Medulla oblongata (tissue), 1 donor: ENCODE measurements around the gene SC5D.

ENCODE experiments used
- DNase-seq: peaks from one replicate; pipeline ENCODE4 v3.0.0-alpha.2; 2015; ENCODE audit errors: extremely low spot score

Gene SC5D, protein sequence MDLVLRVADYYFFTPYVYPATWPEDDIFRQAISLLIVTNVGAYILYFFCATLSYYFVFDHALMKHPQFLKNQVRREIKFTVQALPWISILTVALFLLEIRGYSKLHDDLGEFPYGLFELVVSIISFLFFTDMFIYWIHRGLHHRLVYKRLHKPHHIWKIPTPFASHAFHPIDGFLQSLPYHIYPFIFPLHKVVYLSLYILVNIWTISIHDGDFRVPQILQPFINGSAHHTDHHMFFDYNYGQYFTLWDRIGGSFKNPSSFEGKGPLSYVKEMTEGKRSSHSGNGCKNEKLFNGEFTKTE

DNA sequence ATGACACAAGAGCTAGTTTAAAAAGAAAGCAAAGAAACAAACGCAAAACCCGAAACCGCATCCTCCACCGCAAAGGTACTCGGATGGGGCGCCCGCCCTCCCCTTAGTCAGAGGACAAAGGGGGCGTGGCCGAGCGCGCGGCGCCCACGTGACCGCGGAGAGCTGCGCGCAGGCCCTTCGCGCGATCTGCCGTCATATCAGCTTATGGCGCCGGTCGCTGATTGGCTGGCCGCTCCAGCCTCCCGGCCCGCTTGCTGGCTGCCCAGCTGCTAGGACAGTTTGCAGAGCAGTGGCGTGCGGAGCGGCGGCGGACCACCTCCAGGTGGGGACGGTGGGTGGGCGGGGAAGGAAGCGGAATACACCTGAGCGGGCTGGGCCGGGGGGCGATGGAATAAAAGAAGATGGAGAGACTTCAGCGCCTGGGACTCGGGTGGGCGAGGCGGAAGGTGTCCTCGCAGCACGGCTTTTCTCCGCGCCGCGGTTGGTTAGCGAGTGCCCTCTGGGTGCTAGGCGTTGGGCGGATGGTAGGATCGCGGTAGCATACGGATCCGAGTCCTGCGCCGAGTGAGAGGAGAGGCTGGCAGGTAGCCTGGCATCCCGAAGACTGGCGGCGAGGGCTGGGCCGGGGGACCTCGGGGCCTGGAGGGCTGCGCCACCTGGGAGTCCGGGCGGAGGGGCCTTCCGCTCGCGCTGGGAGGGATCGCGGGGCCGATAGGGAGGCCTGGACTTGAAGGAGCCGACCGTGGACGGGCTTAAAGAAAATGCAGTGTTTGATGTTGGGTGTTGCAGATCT, at the start of gene SC5D:
Gene SC5D (plus strand): TSS at position 277 of the 793 bp plus-strand sequence. CDS start 10,605 bp downstream, outside the sequence.
- DNase-seq: peak; percentile 97

- DNase-seq: no peak
These were observed 47.7 kb upstream of the SC5D start for GRCh38 chr11:121244884-121245283.

DNA sequence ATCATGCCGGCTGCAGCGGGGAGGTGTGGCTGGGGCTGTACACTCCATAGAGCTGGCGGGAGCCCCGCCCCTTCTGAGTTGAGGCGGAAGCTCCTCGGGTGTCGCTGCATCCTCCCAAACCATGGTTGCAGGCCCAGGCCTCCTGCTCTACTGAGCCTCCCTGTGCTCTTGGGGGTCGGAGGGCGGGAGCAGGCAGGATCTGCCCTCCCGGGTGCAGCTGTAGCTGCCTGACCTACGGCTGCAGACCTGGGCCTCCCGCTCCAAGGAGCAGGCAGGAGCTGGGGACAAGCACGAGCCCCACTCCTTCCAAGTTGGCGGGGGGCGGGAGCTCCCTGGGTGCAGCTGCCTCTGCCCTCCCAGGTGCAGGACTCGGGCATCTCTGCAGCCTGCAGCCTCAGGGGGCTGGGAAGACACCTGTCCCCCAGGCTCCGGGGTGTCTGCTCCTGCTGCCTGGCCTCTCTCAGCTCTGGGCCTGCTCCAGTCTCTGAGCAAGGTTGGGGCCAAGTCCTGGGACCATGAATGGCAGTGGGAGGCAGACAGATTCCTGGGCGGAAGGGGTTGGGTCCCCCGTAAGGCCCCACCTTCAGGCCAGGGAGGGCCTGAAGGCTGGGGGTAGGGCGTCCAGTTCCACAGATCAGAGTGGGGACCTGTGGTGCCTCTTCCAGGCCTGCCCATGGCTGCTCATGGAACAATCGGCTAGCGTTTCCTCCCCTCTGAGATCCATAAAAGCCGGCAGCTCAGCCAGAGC, 46.4 kb upstream of the SC5D start:
- no peak for DNase-seq

DNA sequence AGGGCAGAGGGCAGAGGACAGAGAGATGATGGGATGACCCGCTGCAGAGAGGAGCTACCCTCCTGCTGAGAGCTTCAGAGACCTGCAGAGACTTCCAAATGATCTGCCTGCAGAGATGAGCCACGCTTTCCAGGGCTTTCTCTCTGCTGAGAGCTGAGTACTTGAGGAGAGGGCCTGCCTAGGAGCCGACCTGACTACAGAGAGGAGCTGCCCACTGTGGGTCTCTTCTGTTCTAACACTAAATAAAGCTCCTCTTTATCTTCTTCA, 45.9 kb upstream of the SC5D start:
- DNase-seq: no peak

- no peak for DNase-seq
These were observed 44.1 kb upstream of the SC5D start for GRCh38 chr11:121248496-121248895.

DNA sequence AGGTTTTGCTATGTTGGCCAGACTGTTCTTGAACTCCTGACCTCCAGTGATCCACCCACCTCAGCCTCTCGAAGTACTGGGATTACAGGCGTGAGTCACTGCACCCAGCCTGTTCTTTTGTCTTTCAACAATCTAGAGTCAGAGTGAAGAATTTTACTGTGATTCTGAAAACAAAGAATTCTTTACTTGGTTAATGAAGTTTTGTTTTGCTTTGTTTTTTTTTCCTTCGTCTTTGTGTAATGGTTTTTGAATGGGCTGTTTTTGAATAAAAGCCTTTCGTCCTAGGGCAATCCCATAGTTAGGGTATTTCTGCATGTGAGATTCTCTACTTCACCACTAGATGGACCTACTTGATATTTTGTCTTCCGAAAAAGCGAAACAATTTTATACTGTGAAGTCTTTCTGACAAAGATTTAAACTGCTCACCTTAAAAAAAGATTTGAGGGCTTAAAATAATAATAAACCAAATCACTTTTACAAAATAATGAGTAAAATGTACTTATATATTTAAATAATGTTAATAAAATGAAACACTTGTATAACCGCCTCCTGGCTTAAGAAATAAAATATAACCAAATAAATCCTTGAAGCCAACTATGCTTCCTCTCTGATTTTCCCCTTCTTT, 43.4 kb upstream of the SC5D start:
- DNase-seq: peak; percentile 65

GRCh38 chr11:121250843-121251242, 41.7 kb upstream of the SC5D start:
- no peak for DNase-seq

DNA sequence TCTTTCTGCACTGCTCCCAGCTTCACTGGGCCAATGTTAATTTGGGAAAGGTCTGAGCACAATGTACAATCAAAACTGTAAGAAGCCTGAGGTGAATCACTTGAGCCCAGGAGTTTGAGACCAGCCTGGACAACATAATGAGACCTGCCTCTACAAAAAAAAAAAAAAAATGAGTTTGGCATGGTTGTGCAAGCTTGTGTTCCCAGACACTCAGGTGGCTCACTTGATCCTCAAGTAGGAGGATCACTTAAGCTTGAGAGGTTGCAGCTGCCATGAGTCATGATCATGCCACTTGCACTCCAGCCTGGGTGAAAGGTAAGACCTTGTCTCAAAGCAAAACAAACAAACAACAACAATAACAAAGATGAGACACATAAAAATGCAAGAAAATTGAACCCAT, 38.6 kb upstream of the SC5D start:
- DNase-seq: no peak

DNA sequence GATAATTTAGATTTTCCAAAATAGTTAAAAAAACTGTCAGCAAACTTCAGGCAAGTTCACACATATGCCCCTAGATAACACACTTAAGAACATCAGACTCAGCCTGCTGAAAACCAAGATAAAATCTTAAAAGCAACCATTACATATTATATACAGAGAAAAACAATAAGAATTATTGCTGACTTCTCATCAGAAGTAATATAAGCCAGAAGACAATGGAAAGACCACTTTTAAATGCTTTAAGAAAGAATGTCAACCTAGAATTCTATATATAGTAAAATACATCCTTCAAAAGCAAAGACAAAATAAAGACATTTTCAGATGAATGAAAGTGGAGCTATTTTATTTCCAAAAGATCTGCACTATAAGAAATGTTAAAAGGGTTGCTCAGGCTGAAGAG, 37.8 kb upstream of the SC5D start:
- no peak for DNase-seq

GRCh38 chr11:121255473-121256125, 37.0 kb upstream of the SC5D start:
- no peak for DNase-seq

- no peak for DNase-seq
These were observed 35.3 kb upstream of the SC5D start for GRCh38 chr11:121257289-121257688.

DNA sequence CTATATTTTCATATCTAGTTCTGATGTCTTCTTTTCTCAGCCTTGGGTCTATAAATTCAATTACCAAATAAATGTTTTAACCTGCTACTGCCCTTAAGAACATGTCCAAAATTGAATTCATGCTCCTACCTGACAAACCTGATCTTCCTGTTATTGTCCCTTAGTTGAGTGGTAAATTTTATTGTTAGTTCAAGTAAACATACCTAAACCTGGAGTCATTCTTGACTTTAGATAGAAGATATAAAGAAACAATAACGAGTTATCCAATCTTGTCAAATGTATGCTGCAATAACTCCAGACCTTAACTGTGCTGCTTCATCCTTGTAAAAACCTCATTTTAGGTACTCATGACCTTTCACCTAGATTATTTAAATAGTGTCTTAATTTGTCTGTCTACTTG, 34.6 kb upstream of the SC5D start:
- DNase-seq: no peak

GRCh38 chr11:121265586-121265985, 27.0 kb upstream of the SC5D start:
- no peak for DNase-seq

DNA sequence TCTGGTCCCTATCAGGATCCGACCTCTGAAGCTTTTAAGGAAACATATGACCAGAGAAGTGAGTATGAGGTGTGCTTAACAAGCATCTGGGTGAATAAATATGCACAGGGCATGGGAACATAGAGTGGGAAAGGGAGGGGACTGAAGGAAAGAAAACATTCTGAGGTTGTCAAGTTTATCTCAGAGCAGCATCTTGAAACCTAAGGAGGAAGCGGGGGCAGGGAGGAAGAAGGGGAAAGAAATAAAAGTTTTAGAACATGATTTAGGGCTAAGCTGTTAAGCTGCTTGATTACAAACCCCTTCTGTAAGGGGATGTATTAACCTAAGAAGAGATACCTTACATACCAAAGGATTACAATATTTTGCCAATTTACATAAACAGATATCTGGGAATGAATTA, 24.0 kb upstream of the SC5D start:
- DNase-seq: no peak

- no peak for DNase-seq
These were observed 22.4 kb upstream of the SC5D start for GRCh38 chr11:121270001-121270678.

DNA sequence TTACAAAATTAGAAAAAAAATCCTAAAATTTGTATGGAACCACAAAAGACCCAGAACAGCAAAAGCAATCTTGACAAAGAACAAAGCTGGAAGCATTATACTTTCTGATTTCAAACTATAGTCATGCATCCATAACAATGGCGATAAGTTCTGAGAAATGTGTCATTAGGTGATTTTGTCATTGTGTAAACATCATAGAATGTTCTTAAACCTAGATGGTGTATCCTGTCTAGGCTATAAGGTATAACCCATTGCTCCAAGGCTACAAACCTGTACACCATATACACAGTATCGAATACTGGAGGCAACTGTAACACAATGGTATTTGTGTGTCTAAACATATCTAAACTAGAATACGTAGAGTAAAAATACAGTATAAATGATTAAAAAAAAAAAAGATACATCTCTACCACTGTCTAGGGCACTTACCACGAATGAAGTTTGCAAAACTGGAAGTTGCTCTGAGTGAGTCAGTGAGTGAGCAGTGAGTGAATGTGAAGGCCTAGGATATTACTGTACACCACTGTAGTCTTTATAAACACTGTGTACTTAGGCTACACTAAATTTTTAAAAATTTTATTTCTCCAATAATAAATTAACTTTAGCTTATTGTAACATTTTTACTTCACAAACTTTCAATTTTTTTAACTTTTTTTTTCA, 18.1 kb upstream of the SC5D start:
- DNase-seq: no peak

- DNase-seq: no peak
These were observed 10.9 kb upstream of the SC5D start for GRCh38 chr11:121281698-121282097.

DNA sequence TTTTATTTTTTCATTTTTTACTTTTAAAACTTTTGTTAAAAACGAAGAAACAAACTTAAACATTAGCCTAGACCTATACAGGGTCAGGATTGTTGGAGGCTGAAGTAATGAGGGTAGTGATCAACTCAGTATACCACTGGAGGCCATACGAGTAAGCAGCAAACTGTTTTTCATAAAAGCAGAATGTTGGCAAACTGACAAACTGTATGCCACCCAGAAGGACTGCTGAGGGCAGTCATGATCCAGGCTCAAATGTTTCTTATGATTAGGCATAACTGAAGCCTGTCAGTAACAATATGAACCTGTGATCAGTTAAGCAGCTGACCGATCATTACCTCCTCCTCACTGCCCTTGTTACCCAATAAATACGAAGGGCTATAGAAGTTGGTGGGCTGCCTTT, 10.2 kb upstream of the SC5D start:
- no peak for DNase-seq

GRCh38 chr11:121282886-121283502, 9.6 kb upstream of the SC5D start:
- no peak for DNase-seq

GRCh38 chr11:121291319-121291718, 1.3 kb upstream of the SC5D start:
- DNase-seq: peak; percentile 14
